Measurements from ENCODE around the gene PYROXD2.
A peak's percentile ranks its signal among the peaks of the same experiment; 100 is the strongest.

The PYROXD2 gene

GRCh38 chr10:98446151-98446660 is 31.2 kb upstream of the PYROXD2 start:
- H3K27ac Mint-ChIP-seq: peak overlapping the region; percentile 86
- H3K36me3 Mint-ChIP-seq (ENCODE audit: low read depth): peaks cover 30% of the 10 kb centered on the region

GRCh38 chr10:98445200-98445812 is 30.3 kb upstream of the PYROXD2 start:
- peaks cover 57% of the 10 kb centered on the region for H3K4me1 Mint-ChIP-seq (ENCODE audit: low read depth)
- peaks cover 39% of the 10 kb centered on the region for H3K36me3 Mint-ChIP-seq (ENCODE audit: low read depth)

More at GRCh38 chr10:98446151-98446660, 31.2 kb upstream of the PYROXD2 start:
- peaks cover 9% of the 10 kb centered on the region for H3K27me3 Mint-ChIP-seq
- H3K4me3 Mint-ChIP-seq: peak overlapping the region; percentile 90
- H3K9me3 Mint-ChIP-seq: no peaks in the 10 kb centered on the region
- peaks cover 53% of the 10 kb centered on the region for H3K4me1 Mint-ChIP-seq (ENCODE audit: low read depth)

GRCh38 chr10:98444314-98445006 is 29.5 kb upstream of the PYROXD2 start:
- Mint-ChIP-seq H3K4me1 (ENCODE audit: low read depth) (peaks cover 57% of the 10 kb centered on the region), H3K36me3 (ENCODE audit: low read depth) (peaks cover 47% of the 10 kb centered on the region), H3K27ac (peak overlapping the region; percentile 80), H3K27me3 (no peaks in the 10 kb centered on the region), H3K9me3 (no peaks in the 10 kb centered on the region), H3K4me3 (peak overlapping the region; percentile 90)

More at GRCh38 chr10:98445200-98445812, 30.3 kb upstream of the PYROXD2 start:
- peaks cover 2% of the 10 kb centered on the region for H3K27me3 Mint-ChIP-seq
- peak overlapping the region; percentile 90 for H3K4me3 Mint-ChIP-seq
- H3K27ac Mint-ChIP-seq: peak overlapping the region; percentile 86
- no peaks in the 10 kb centered on the region for H3K9me3 Mint-ChIP-seq

- H3K36me3 Mint-ChIP-seq (ENCODE audit: low read depth): peaks cover 82% of the 10 kb centered on the region
- H3K9me3 Mint-ChIP-seq: no peaks in the 10 kb centered on the region
- H3K27me3 Mint-ChIP-seq: no peaks in the 10 kb centered on the region
- no peak overlapping the region for H3K27ac Mint-ChIP-seq
- peaks cover 30% of the 10 kb centered on the region for H3K4me1 Mint-ChIP-seq (ENCODE audit: low read depth)
- H3K4me3 Mint-ChIP-seq: no peak overlapping the region
Observed at GRCh38 chr10:98438715-98439114, 23.7 kb upstream of the PYROXD2 start.

- Mint-ChIP-seq H3K27me3 (no peaks in the 10 kb centered on the region), H3K9me3 (no peaks in the 10 kb centered on the region), H3K4me1 (ENCODE audit: low read depth) (peaks cover 15% of the 10 kb centered on the region), H3K36me3 (ENCODE audit: low read depth) (peaks cover 82% of the 10 kb centered on the region), H3K4me3 (no peak overlapping the region), H3K27ac (no peak overlapping the region)
Observed at GRCh38 chr10:98436704-98437103, 21.7 kb upstream of the PYROXD2 start.

- H3K4me3 Mint-ChIP-seq: no peak overlapping the region
- peaks cover 80% of the 10 kb centered on the region for H3K36me3 Mint-ChIP-seq (ENCODE audit: low read depth)
- H3K27ac Mint-ChIP-seq: no peak overlapping the region
Observed at GRCh38 chr10:98435178-98435577, 20.2 kb upstream of the PYROXD2 start.

GRCh38 chr10:98433881-98434732 is 19.1 kb upstream of the PYROXD2 start:
- no peaks in the 10 kb centered on the region for H3K9me3 Mint-ChIP-seq
- H3K36me3 Mint-ChIP-seq (ENCODE audit: low read depth): peaks cover 72% of the 10 kb centered on the region
- peaks cover 7% of the 10 kb centered on the region for H3K4me1 Mint-ChIP-seq (ENCODE audit: low read depth)
- no peak overlapping the region for H3K4me3 Mint-ChIP-seq
- no peaks in the 10 kb centered on the region for H3K27me3 Mint-ChIP-seq
- no peak overlapping the region for H3K27ac Mint-ChIP-seq

More at GRCh38 chr10:98435178-98435577, 20.2 kb upstream of the PYROXD2 start:
- Mint-ChIP-seq H3K27me3 (no peaks in the 10 kb centered on the region), H3K9me3 (no peaks in the 10 kb centered on the region), H3K4me1 (ENCODE audit: low read depth) (peaks cover 7% of the 10 kb centered on the region)

GRCh38 chr10:98433371-98433770 is 18.4 kb upstream of the PYROXD2 start:
- Mint-ChIP-seq H3K9me3 (no peaks in the 10 kb centered on the region), H3K27ac (no peak overlapping the region), H3K4me1 (ENCODE audit: low read depth) (peaks cover 6% of the 10 kb centered on the region), H3K4me3 (no peak overlapping the region), H3K27me3 (no peaks in the 10 kb centered on the region), H3K36me3 (ENCODE audit: low read depth) (peaks cover 68% of the 10 kb centered on the region)

GRCh38 chr10:98432330-98432729 is 17.3 kb upstream of the PYROXD2 start:
- Mint-ChIP-seq H3K36me3 (ENCODE audit: low read depth) (peaks cover 60% of the 10 kb centered on the region), H3K9me3 (no peaks in the 10 kb centered on the region), H3K27ac (no peak overlapping the region), H3K27me3 (no peaks in the 10 kb centered on the region), H3K4me3 (no peak overlapping the region), H3K4me1 (ENCODE audit: low read depth) (no peaks in the 10 kb centered on the region)

GRCh38 chr10:98431016-98431415 is 16.0 kb upstream of the PYROXD2 start:
- no peak overlapping the region for H3K4me3 Mint-ChIP-seq
- H3K27ac Mint-ChIP-seq: no peak overlapping the region
- H3K9me3 Mint-ChIP-seq: no peaks in the 10 kb centered on the region
- no peaks in the 10 kb centered on the region for H3K4me1 Mint-ChIP-seq (ENCODE audit: low read depth)
- no peaks in the 10 kb centered on the region for H3K27me3 Mint-ChIP-seq
- peaks cover 54% of the 10 kb centered on the region for H3K36me3 Mint-ChIP-seq (ENCODE audit: low read depth)

GRCh38 chr10:98430427-98430826 is 15.4 kb upstream of the PYROXD2 start:
- Mint-ChIP-seq H3K27me3 (no peaks in the 10 kb centered on the region), H3K36me3 (ENCODE audit: low read depth) (peaks cover 48% of the 10 kb centered on the region), H3K27ac (no peak overlapping the region), H3K4me1 (ENCODE audit: low read depth) (no peaks in the 10 kb centered on the region), H3K9me3 (no peaks in the 10 kb centered on the region), H3K4me3 (no peak overlapping the region)

- no peaks in the 10 kb centered on the region for H3K9me3 Mint-ChIP-seq
- no peak overlapping the region for H3K27ac Mint-ChIP-seq
- no peaks in the 10 kb centered on the region for H3K4me1 Mint-ChIP-seq (ENCODE audit: low read depth)
Observed at GRCh38 chr10:98429320-98430072, 14.5 kb upstream of the PYROXD2 start.

GRCh38 chr10:98427011-98427515 is 12.1 kb upstream of the PYROXD2 start:
- Mint-ChIP-seq H3K27ac (no peak overlapping the region), H3K27me3 (no peaks in the 10 kb centered on the region), H3K9me3 (no peaks in the 10 kb centered on the region), H3K36me3 (ENCODE audit: low read depth) (peaks cover 26% of the 10 kb centered on the region), H3K4me1 (ENCODE audit: low read depth) (no peaks in the 10 kb centered on the region), H3K4me3 (no peak overlapping the region)

More at GRCh38 chr10:98429320-98430072, 14.5 kb upstream of the PYROXD2 start:
- H3K4me3 Mint-ChIP-seq: no peak overlapping the region
- no peaks in the 10 kb centered on the region for H3K27me3 Mint-ChIP-seq
- H3K36me3 Mint-ChIP-seq (ENCODE audit: low read depth): peaks cover 39% of the 10 kb centered on the region

All from stimulated activated naive CD8-positive, alpha-beta T cell treated with anti-CD3 and anti-CD28 coated beads, Interleukin-15, Interleukin-2, amounts not matched to agents 100 ng/mL and 50 ng/mL, for 24 hours (primary cell).